ENCODE measurements around the gene ARFGAP3. TPM values are rescaled to one million over a fixed set of nuclear protein-coding genes. Genes with fewer than 3 reads are reported as not detected.

The ARFGAP3 gene
- 18.7 to 23.2 TPM (median 22.4 TPM) in 5 replicates for total RNA-seq (2022; extraction: Qiagen RNA extraction)

GRCh38 chr22:42856865-42857704 lies at the start of gene ARFGAP3:
Gene ARFGAP3, minus strand, starts transcription at chr22:42857273. Its CDS starts 91 bp downstream, at chr22:42857182.

Other genes starting within 250 kb of the ARFGAP3 start
- gene POLDIP3, start 242.4 kb downstream of the ARFGAP3 start, total RNA-seq (2022; extraction: Qiagen RNA extraction), result 34.8 to 40.7 TPM (median 38.9 TPM) in 5 replicates
- gene ATP5MGL, start 216.7 kb downstream of the ARFGAP3 start, total RNA-seq (2022; extraction: Qiagen RNA extraction), result not detected in 5 replicates
- gene CYB5R3, start 207.9 kb downstream of the ARFGAP3 start, total RNA-seq (2022; extraction: Qiagen RNA extraction), result 96.6 to 124 TPM (median 116 TPM) in 5 replicates
- gene A4GALT, start 136.4 kb downstream of the ARFGAP3 start, total RNA-seq (2022; extraction: Qiagen RNA extraction), result 14.4 to 25.8 TPM (median 22.1 TPM) in 5 replicates
- 133 to 165 TPM (median 163 TPM) in 5 replicates for gene PACSIN2, start 157.9 kb upstream of the ARFGAP3 start, total RNA-seq (2022; extraction: Qiagen RNA extraction)
- gene TTLL1, start 232.1 kb upstream of the ARFGAP3 start, total RNA-seq (2022; extraction: Qiagen RNA extraction), result 2.1 to 3.4 TPM (median 2.6 TPM) in 5 replicates

Measured in A549 treated with Mapracorat at 1 μM for 4 hours (cell line).